K562 (cell line): ENCODE results near the gene CDKN2AIPNL. TPM values are rescaled to one million over a fixed set of nuclear protein-coding genes. Genes with fewer than 3 reads are reported as not detected.

ENCODE experiments used
- ATAC-seq: fragments of 200-7000 bp; cut with Tn5 transposase; 3 replicates; pipeline ENCODE4 v1.9.1; 2020; ENCODE audit warnings: moderate library complexity
- BruUV-seq: library from RNA; stranded (reverse); fragments of 400-500 nt; replicated peaks from 2 replicates; lab custom pipeline; 2021; lab: Mats Ljungman, UMichigan
- CTCF ChIA-PET: fragments of 300-600 bp; formaldehyde crosslinking; extraction: SDS; loops from one replicate; lab custom pipeline; 2021; ENCODE audit warnings: low intra/inter-chr PET ratio; lab: Yijun Ruan, JAX
- POLR2A ChIA-PET: fragments of 300-600, 350-650 bp; sonication (Branson Sonifier 250); formaldehyde crosslinking; extraction: SDS; loops from one replicate; lab custom pipeline; 2021; ENCODE audit warnings: antibody characterized with exemption, inconsistent platforms; lab: Yijun Ruan, JAX
- DNase-seq, 4 experiments: peaks; one replicate each; pipeline versions ENCODE4 v3.0.0 to v3.0.0-alpha.2; 2011 to 2018; ENCODE audit warnings: low spot score in 3 of 4, mixed read lengths in 3 of 4; ENCODE audit errors: extremely low read depth in 1 of 4
- FAIRE-seq: peaks from 2 replicates; lab custom pipeline; 2011; peaks lifted over from hg19 to GRCh38; lab: Jason Lieb, UNC
- H2AFZ ChIP-seq: 2 replicates; pipeline ENCODE4 v1.6.0; 2011; ENCODE audit warnings: low read depth, low read length, control low read depth, inconsistent platforms
- H3K27ac ChIP-seq: fragments of 200-600 bp; 3 replicates; pipeline ENCODE4 v1.8.0; 2011; ENCODE audit warnings: low read depth, mild to moderate bottlenecking, control low read depth, inconsistent platforms, low read length, moderate library complexity, mixed read lengths; ENCODE audit errors: extremely low read depth
- H3K27me3 ChIP-seq, 2 experiments: fragments of 300-600 bp in 1 of 2; 2 replicates in 1 of 2; 3 replicates in 1 of 2; pipeline versions ENCODE4 v1.6.0 to v1.8.0; 2011; ENCODE audit warnings: inconsistent platforms in 2 of 2, low read length in 2 of 2, mild to moderate bottlenecking in 1 of 2, mixed read lengths in 1 of 2, moderate library complexity in 1 of 2; ENCODE audit not compliant: control insufficient read depth in 2 of 2, insufficient read depth in 2 of 2
- H3K36me3 ChIP-seq: fragments of 300-600 bp; 3 replicates; pipeline ENCODE4 v1.8.0; 2011; ENCODE audit warnings: mild to moderate bottlenecking, low read length, inconsistent platforms; ENCODE audit not compliant: control insufficient read depth, insufficient read depth
- H3K4me1 ChIP-seq, 2 experiments: fragments of 200-600 bp in 1 of 2; replicated peaks in 1 of 2; 2 replicates in 1 of 2; 3 replicates in 1 of 2; pipeline versions ENCODE4 v1.5.1 to v1.8.0; 2011; ENCODE audit warnings: inconsistent platforms in 2 of 2, low read length in 2 of 2, mild to moderate bottlenecking in 1 of 2, mixed read lengths in 1 of 2, moderate library complexity in 1 of 2; ENCODE audit not compliant: control insufficient read depth in 2 of 2, insufficient read depth in 2 of 2
- H3K4me2 ChIP-seq: 2 replicates; pipeline ENCODE4 v1.6.1; 2011; ENCODE audit warnings: low read length, control low read depth, inconsistent platforms, mixed read lengths; ENCODE audit not compliant: insufficient read depth
- H3K4me3 ChIP-seq: fragments of 200-600 bp; sonication (generic), shearing (Covaris generic); 2 replicates; pipeline ENCODE4 v1.5.1; 2016; ENCODE audit warnings: control low read depth, inconsistent platforms
- H3K79me2 ChIP-seq: fragments of 200-600 bp; 3 replicates; pipeline ENCODE4 v1.8.0; 2011; ENCODE audit warnings: low read length, inconsistent platforms; ENCODE audit not compliant: control insufficient read depth, insufficient read depth
- H3K9ac ChIP-seq, 2 experiments: 2 replicates each; pipeline versions ENCODE4 v1.6.0 to v1.6.1; 2011; ENCODE audit warnings: low read depth in 2 of 2, low read length in 2 of 2, control low read depth in 1 of 2, inconsistent platforms in 1 of 2, mild to moderate bottlenecking in 1 of 2, mixed read lengths in 1 of 2; ENCODE audit not compliant: insufficient read depth in 1 of 2
- H3K9me1 ChIP-seq: one replicate; pipeline ENCODE4 v1.6.0; 2011; ENCODE audit warnings: inconsistent platforms, mild to moderate bottlenecking, low read length, moderate library complexity; ENCODE audit not compliant: control insufficient read depth, insufficient read depth
- H3K9me3 ChIP-seq: replicated peaks from 2 replicates; pipeline ENCODE4 v1.5.1; 2011; ENCODE audit warnings: low read depth, low read length, inconsistent platforms; ENCODE audit not compliant: control insufficient read depth, insufficient read depth
- H4K20me1 ChIP-seq: replicated peaks from 2 replicates; pipeline ENCODE4 v1.6.1; 2011; ENCODE audit warnings: low read length, inconsistent platforms, mixed read lengths; ENCODE audit not compliant: control insufficient read depth, insufficient read depth
- E2F1 ChIP-seq: sonication (generic); formaldehyde crosslinking; IDR thresholded peaks from 2 replicates; pipeline ENCODE4 v1.8.1; 2023; ENCODE audit warnings: mild to moderate bottlenecking, missing genetic modification reagents, moderate library complexity
- FIP1L1 ChIP-seq: fragments of 200-400 bp; formaldehyde crosslinking; IDR thresholded peaks from 2 replicates; pipeline ENCODE4 v1.6.1; 2018; ENCODE audit warnings: mild to moderate bottlenecking, low read depth, low read length; ENCODE audit not compliant: poor library complexity, severe bottlenecking
- FOXA1 ChIP-seq: fragments of 450-650 bp; IDR thresholded peaks from 2 replicates; pipeline ENCODE4 v1.6.1; 2016; ENCODE audit warnings: mild to moderate bottlenecking, borderline replicate concordance
- FOXA3 ChIP-seq, 2 experiments: fragments of 450-650 bp in 1 of 2; sonication (generic) in 1 of 2; formaldehyde crosslinking; IDR thresholded peaks in 1 of 2; conservative IDR thresholded peaks in 1 of 2; 2 replicates each; pipeline versions ENCODE4 v1.4.0 to v1.8.0; 2020 to 2022; ENCODE audit warnings: mild to moderate bottlenecking in 2 of 2, missing genetic modification reagents in 1 of 2
- HEY1 ChIP-seq: fragments of 250-450 bp; sonication (Bioruptor Pico); IDR thresholded peaks from 2 replicates; pipeline ENCODE4 v1.5.0; 2020; ENCODE audit warnings: mild to moderate bottlenecking, moderate library complexity, borderline replicate concordance
- NBN ChIP-seq: fragments of 450-650 bp; IDR thresholded peaks from 2 replicates; pipeline ENCODE4 v1.6.1; 2016; ENCODE audit warnings: low read depth, mild to moderate bottlenecking
- NFE2 ChIP-seq: IDR thresholded peaks from 2 replicates; pipeline ENCODE4 v1.6.1; 2014; ENCODE audit warnings: antibody characterized with exemption, low read depth
- PTRF ChIP-seq: fragments of 450-650 bp; IDR thresholded peaks from 2 replicates; pipeline ENCODE4 v1.6.1; 2016; ENCODE audit warnings: mild to moderate bottlenecking, missing genetic modification characterization, missing compliant biosample characterization
- ZFP36 ChIP-seq: fragments of 150-350 bp; IDR thresholded peaks from 2 replicates; pipeline ENCODE4 v1.6.1; 2018; ENCODE audit warnings: low read length, low read depth; ENCODE audit not compliant: partially characterized antibody
- ZNF121 ChIP-seq: sonication (generic); formaldehyde crosslinking; conservative IDR thresholded peaks from 2 replicates; pipeline ENCODE4 v1.8.0; 2022; ENCODE audit warnings: missing genetic modification reagents
- ZNF280A ChIP-seq: fragments of 450-650 bp; IDR thresholded peaks from 2 replicates; pipeline ENCODE4 v1.6.1; 2018; ENCODE audit warnings: mild to moderate bottlenecking, low read depth; ENCODE audit not compliant: partially characterized antibody
- ZNF436 ChIP-seq: fragments of 250-450, 450-650 bp; sonication (Bioruptor Pico); formaldehyde crosslinking; IDR thresholded peaks from 2 replicates; pipeline ENCODE4 v1.7.0; 2020; ENCODE audit warnings: mild to moderate bottlenecking
- ZNF586 ChIP-seq: fragments of 450-650 bp; formaldehyde crosslinking; conservative IDR thresholded peaks from 2 replicates; pipeline ENCODE4 v1.4.0; 2020; ENCODE audit warnings: mild to moderate bottlenecking, moderate library complexity
- ZNF668 ChIP-seq: fragments of 250-450 bp; sonication (Bioruptor Pico); IDR thresholded peaks from 2 replicates; pipeline ENCODE4 v1.8.0; 2022; ENCODE audit warnings: mild to moderate bottlenecking, inconsistent platforms
- ZNF76 ChIP-seq: fragments of 250-450 bp; sonication (Bioruptor Pico); IDR thresholded peaks from 2 replicates; pipeline ENCODE4 v1.4.0; 2020; ENCODE audit warnings: mild to moderate bottlenecking, moderate library complexity, borderline replicate concordance
- WGBS: fragments of 100-300 bp; shearing (Covaris generic); methylation state at CpG from one replicate; pipeline ENCODE4 v1.1.6; 2016; ENCODE audit warnings: low coverage, mixed read lengths; ENCODE audit not compliant: insufficient coverage; ENCODE audit errors: missing lambda C conversion rate; 5-methylcytosine and 5-hydroxymethylcytosine counted together
- in situ Hi-C: fragments of 300-500 bp; cut with MboI; formaldehyde crosslinking; loops from 4 replicates; pipeline ENCODE4 v1.15.0; 2018; ENCODE audit warnings: inconsistent platforms, mixed read lengths
- intact Hi-C: fragments of 100-400 bp; cut with micrococcal nuclease; formaldehyde crosslinking; loops from 2 replicates; pipeline ENCODE4 v1.14.2; 2022
- polyA plus RNA-seq, 8 experiments: library from polyadenylated mRNA; depleted of rRNA in 4 of 8; stranded (reverse) in 5 of 8; unstranded in 3 of 8; fragments of >200 nt; fragmentation: Nextera tagmentation in 2 of 8; fragmentation: Illumina TruSeq in 1 of 8; extraction: Ambion mirVana in 2 of 8; extraction: Trizol in 1 of 8; gene quantifications; 2 replicates each; pipeline versions ENCODE4 v1.2.1 to v1.2.3, GENCODE V29; 2011 to 2014; ENCODE audit warnings: inconsistent platforms in 1 of 8, missing spikeins in 1 of 8
- total RNA-seq, 7 experiments: library from RNA; depleted of rRNA in 6 of 7; stranded (reverse); fragments of >200 nt in 6 of 7; fragmentation: Illumina TruSeq in 2 of 7; extraction: Trizol in 2 of 7; gene quantifications; 2 replicates each; pipeline versions ENCODE4 v1.2.1 to v1.2.3, GENCODE V29; 2011 to 2021; ENCODE audit warnings: low replicate concordance in 1 of 7

The CDKN2AIPNL gene
- total and polyA plus RNA-seq, 9 of the 15 experiments (the other 6 are each of a cell fraction or from before 2014, with no cell fraction given), result 19.9 to 46.9 (median 42.2) TPM

GRCh38 chr5:134418958-134419357, 7.3 kb upstream of the CDKN2AIPNL start:
- Histone ChIP-seq H3K27ac (no peak overlapping the region), H3K4me2 (no peak overlapping the region), H3K9me1 (no peaks in the 10 kb centered on the region), H3K4me1 (no peaks in the 10 kb centered on the region), H4K20me1 (no peaks in the 10 kb centered on the region), H3K27me3 (no peaks in the 10 kb centered on the region), H3K36me3 (no peaks in the 10 kb centered on the region), H3K4me3 (no peak overlapping the region), H3K79me2 (no peaks in the 10 kb centered on the region), H2AFZ (no peak overlapping the region), H3K9ac (no peak overlapping the region), H3K9me3 (no peaks in the 10 kb centered on the region)
- BruUV-seq, result no TSS peak
- FAIRE-seq (no peak), DNase-seq (no peak), ATAC-seq (no peak)
- ChIA-PET CTCF (no interaction called here), POLR2A (interaction anchor here (0.8 kb wide), 1 partner anchor 13 kb away, joined by 3 read pairs; no protein-coding TSS in a partner anchor)
- 82% methylated on average over 3 of the region's 3 CpGs for WGBS
- intact Hi-C loops (no loop called here), in situ Hi-C loops (no loop called here)
- TF ChIP-seq ZNF76 (no peak), ZNF280A (no peak), FOXA3 (CRISPR knock-in tag; conservative IDR thresholded peaks at IDR 0.05 in 1 of 2, IDR thresholded peaks at IDR 0.05 in 1 of 2) (no peak), ZNF668 (no peak)

- no peak for DNase-seq
- no TSS peak for BruUV-seq
- Histone ChIP-seq H3K36me3 (no peaks in the 10 kb centered on the region), H3K79me2 (no peaks in the 10 kb centered on the region), H3K4me3 (no peak overlapping the region), H3K9me3 (no peaks in the 10 kb centered on the region), H3K27ac (no peak overlapping the region), H3K9ac (no peak overlapping the region), H3K27me3 (no peaks in the 10 kb centered on the region), H2AFZ (no peak overlapping the region), H3K9me1 (no peaks in the 10 kb centered on the region), H3K4me1 (peaks cover 3 to 6% of the 10 kb centered on the region in 2 experiments), H3K4me2 (no peak overlapping the region), H4K20me1 (no peaks in the 10 kb centered on the region)
- ATAC-seq, result no peak
- intact Hi-C loops (no loop called here), in situ Hi-C loops (no loop called here)
- FAIRE-seq, result no peak
- ChIA-PET CTCF (no interaction called here), POLR2A (interaction anchor here (1.2 kb wide), 1 partner anchor 8 kb away, joined by 3 read pairs; no protein-coding TSS in a partner anchor)
- TF ChIP-seq HEY1 (CRISPR knock-in tag), result no peak
- no peak for TF ChIP-seq ZNF586 (CRISPR knock-in tag)
- no peak for TF ChIP-seq NFE2
- no peak for TF ChIP-seq ZNF121 (CRISPR knock-in tag)
- TF ChIP-seq ZFP36, result no peak
- no peak for TF ChIP-seq NBN
- no peak for TF ChIP-seq FIP1L1
- TF ChIP-seq FOXA1, result no peak
- no peak for TF ChIP-seq ZNF436
- no peak for TF ChIP-seq PTRF
- TF ChIP-seq E2F1 (CRISPR knock-in tag), result no peak
These were observed 6.0 kb upstream of the CDKN2AIPNL start for GRCh38 chr5:134417707-134418106.
